Mesenchymal stem cell (in vitro differentiated cells and primary cell): ENCODE data around the gene REST.
A peak's percentile ranks its signal among the peaks of the same experiment; 100 is the strongest.

Source experiments
- DNase-seq: peaks from one replicate; pipeline ENCODE4 v3.0.0-alpha.2; 2013
- H2AFZ ChIP-seq: one replicate; pipeline ENCODE4 v1.6.1; 2013; ENCODE audit warnings: low read depth, mild to moderate bottlenecking, control low read depth, inconsistent platforms, low read length, moderate library complexity
- H2AK5ac ChIP-seq: 2 replicates; pipeline ENCODE4 v1.6.1; 2013; ENCODE audit warnings: low read length, moderate library complexity, mild to moderate bottlenecking, inconsistent platforms; ENCODE audit not compliant: severe bottlenecking
- H2BK120ac ChIP-seq: one replicate; pipeline ENCODE4 v1.6.1; 2013; ENCODE audit warnings: low read depth, mild to moderate bottlenecking, inconsistent platforms, low read length, moderate library complexity
- H2BK12ac ChIP-seq, 2 experiments: one replicate each; pipeline ENCODE4 v1.6.1; 2013; ENCODE audit warnings: inconsistent platforms in 2 of 2, low read length in 2 of 2, mild to moderate bottlenecking in 2 of 2, moderate library complexity in 2 of 2, control low read depth in 1 of 2
- H2BK15ac ChIP-seq: one replicate; pipeline ENCODE4 v1.6.1; 2013; ENCODE audit warnings: mild to moderate bottlenecking, low read depth, inconsistent platforms; ENCODE audit not compliant: poor library complexity, severe bottlenecking
- H2BK5ac ChIP-seq: 2 replicates; pipeline ENCODE4 v1.6.1; 2013; ENCODE audit warnings: low read depth, mild to moderate bottlenecking, low read length, control low read depth, inconsistent platforms; ENCODE audit not compliant: poor library complexity, severe bottlenecking
- H3K14ac ChIP-seq, 2 experiments: one replicate each; pipeline ENCODE4 v1.6.1; 2013; ENCODE audit warnings: inconsistent platforms in 2 of 2, low read length in 2 of 2, control low read depth in 1 of 2, mild to moderate bottlenecking in 1 of 2, moderate library complexity in 1 of 2
- H3K18ac ChIP-seq, 2 experiments: one replicate each; pipeline ENCODE4 v1.6.1; 2013; ENCODE audit warnings: inconsistent platforms in 2 of 2, low read length in 2 of 2, control low read depth in 1 of 2, low read depth in 1 of 2, mild to moderate bottlenecking in 1 of 2
- H3K23ac ChIP-seq, 2 experiments: one replicate each; pipeline ENCODE4 v1.6.1; 2013; ENCODE audit warnings: inconsistent platforms in 2 of 2, low read length in 2 of 2, mild to moderate bottlenecking in 2 of 2, moderate library complexity in 2 of 2, control low read depth in 1 of 2
- H3K27ac ChIP-seq: 2 replicates; pipeline ENCODE4 v1.5.1; 2013; ENCODE audit warnings: mild to moderate bottlenecking, moderate library complexity, low read length, control low read depth, inconsistent platforms; ENCODE audit not compliant: poor library complexity, severe bottlenecking
- H3K27me3 ChIP-seq, 2 experiments: 2 replicates each; pipeline versions ENCODE4 v1.6.1 to v1.7.0; 2013; ENCODE audit warnings: low read length in 2 of 2, mild to moderate bottlenecking in 2 of 2, moderate library complexity in 2 of 2, control low read depth in 1 of 2, inconsistent platforms in 1 of 2; ENCODE audit not compliant: control insufficient read depth in 1 of 2, insufficient read depth in 1 of 2
- H3K36me3 ChIP-seq, 2 experiments: 2 replicates each; pipeline versions ENCODE4 v1.6.1 to v1.7.0; 2013; ENCODE audit warnings: low read length in 2 of 2, control low read depth in 1 of 2, inconsistent platforms in 1 of 2, low read depth in 1 of 2, mild to moderate bottlenecking in 1 of 2; ENCODE audit not compliant: insufficient read depth in 2 of 2, control insufficient read depth in 1 of 2
- H3K4ac ChIP-seq, 2 experiments: one replicate each; pipeline ENCODE4 v1.6.1; 2013; ENCODE audit warnings: inconsistent platforms in 2 of 2, low read length in 2 of 2, mild to moderate bottlenecking in 2 of 2, moderate library complexity in 2 of 2, control low read depth in 1 of 2, low read depth in 1 of 2
- H3K4me1 ChIP-seq: 2 replicates; pipeline ENCODE4 v1.6.1; 2013; ENCODE audit warnings: low read depth, low read length, control low read depth; ENCODE audit not compliant: control insufficient read depth, insufficient read depth
- H3K4me2 ChIP-seq: 2 replicates; pipeline ENCODE4 v1.6.1; 2013; ENCODE audit warnings: low read length, mild to moderate bottlenecking, inconsistent platforms; ENCODE audit not compliant: poor library complexity, severe bottlenecking
- H3K4me3 ChIP-seq, 2 experiments: 2 replicates each; pipeline versions ENCODE4 v1.5.1 to v1.7.0; 2013; ENCODE audit warnings: low read length in 2 of 2, mild to moderate bottlenecking in 2 of 2, control low read depth in 1 of 2, low read depth in 1 of 2; ENCODE audit not compliant: insufficient read depth in 1 of 2
- H3K79me1 ChIP-seq: replicated peaks from 2 replicates; pipeline ENCODE4 v1.6.1; 2013; ENCODE audit warnings: mild to moderate bottlenecking, control low read depth, low read length, inconsistent platforms; ENCODE audit not compliant: poor library complexity, severe bottlenecking
- H3K9ac ChIP-seq: 2 replicates; pipeline ENCODE4 v1.7.0; 2013; ENCODE audit warnings: mild to moderate bottlenecking, low read length, moderate library complexity
- H3K9me3 ChIP-seq: 2 replicates; pipeline ENCODE4 v1.7.0; 2013; ENCODE audit warnings: mild to moderate bottlenecking, low read length; ENCODE audit not compliant: control insufficient read depth
- H4K8ac ChIP-seq: one replicate; pipeline ENCODE4 v1.6.1; 2013; ENCODE audit warnings: inconsistent platforms, mild to moderate bottlenecking, low read length, moderate library complexity
- H4K91ac ChIP-seq: one replicate; pipeline ENCODE4 v1.6.1; 2013; ENCODE audit warnings: mild to moderate bottlenecking, low read length, inconsistent platforms
- WGBS: methylation state at CpG from one replicate; pipeline ENCODE4 v1.1.7; 2013; ENCODE audit warnings: mixed read lengths; 5-methylcytosine and 5-hydroxymethylcytosine counted together

The REST gene

GRCh38 chr4:56972809-56973208, 65.1 kb downstream of the REST start:
- H3K14ac ChIP-seq = no peak overlapping the region
- H2BK5ac ChIP-seq = no peak overlapping the region
- H4K91ac ChIP-seq = no peak overlapping the region
- no peak overlapping the region for H2BK12ac ChIP-seq
- H3K36me3 ChIP-seq = peaks cover 36 to 59% of the 10 kb centered on the region in 2 experiments
- H3K9ac ChIP-seq = no peak overlapping the region
- no peak overlapping the region for H3K27ac ChIP-seq
- H3K18ac ChIP-seq = no peak overlapping the region
- H3K4me3 ChIP-seq = no peak overlapping the region
- H3K27me3 ChIP-seq = no peaks in the 10 kb centered on the region
- no peak overlapping the region for H3K4me2 ChIP-seq
- no peak for DNase-seq
- H3K4ac ChIP-seq = no peak overlapping the region
- peaks cover 4% of the 10 kb centered on the region for H3K9me3 ChIP-seq
- H3K4me1 ChIP-seq = peaks cover 9% of the 10 kb centered on the region
- H2BK15ac ChIP-seq = no peak overlapping the region
- no peak overlapping the region for H2AK5ac ChIP-seq
- H2BK120ac ChIP-seq = no peak overlapping the region
- H3K23ac ChIP-seq = no peak overlapping the region
- no peak overlapping the region for H4K8ac ChIP-seq
- H3K79me1 ChIP-seq = peaks cover 19% of the 10 kb centered on the region
- no peak overlapping the region for H2AFZ ChIP-seq

GRCh38 chr4:56973336-56973735, 65.6 kb downstream of the REST start:
- Histone ChIP-seq H3K4ac (no peak overlapping the region), H3K14ac (no peak overlapping the region), H2BK15ac (no peak overlapping the region), H2AFZ (no peak overlapping the region), H3K4me3 (no peak overlapping the region), H3K9ac (no peak overlapping the region), H3K9me3 (peaks cover 4% of the 10 kb centered on the region), H2AK5ac (no peak overlapping the region), H2BK120ac (no peak overlapping the region), H3K27ac (no peak overlapping the region), H3K4me1 (peaks cover 9% of the 10 kb centered on the region), H2BK12ac (no peak overlapping the region), H4K91ac (no peak overlapping the region), H3K79me1 (peaks cover 19% of the 10 kb centered on the region), H3K27me3 (no peaks in the 10 kb centered on the region), H2BK5ac (no peak overlapping the region), H3K23ac (no peak overlapping the region), H4K8ac (no peak overlapping the region), H3K4me2 (no peak overlapping the region), H3K18ac (no peak overlapping the region), H3K36me3 (peaks cover 34 to 54% of the 10 kb centered on the region in 2 experiments)
- 96% methylated on average over 3 of the region's 3 CpGs for WGBS
- DNase-seq = no peak

GRCh38 chr4:56976283-56976836, 68.7 kb downstream of the REST start:
- Histone ChIP-seq H3K4me1 (peaks cover 16% of the 10 kb centered on the region), H3K36me3 (peaks cover 20 to 35% of the 10 kb centered on the region in 2 experiments), H3K9ac (peak overlapping the region; percentile 94), H2BK120ac (no peak overlapping the region), H2AFZ (peak overlapping the region; percentile 84), H2BK5ac (no peak overlapping the region), H3K23ac (peak overlapping the region in 1 of 2 experiments; percentile 42), H3K18ac (no peak overlapping the region), H3K4me2 (peak overlapping the region; percentile 81), H4K8ac (no peak overlapping the region), H3K4me3 (peak overlapping the region; percentile 84 to 95), H2AK5ac (no peak overlapping the region), H2BK12ac (no peak overlapping the region), H3K79me1 (peaks cover 10% of the 10 kb centered on the region), H4K91ac (no peak overlapping the region), H2BK15ac (no peak overlapping the region), H3K4ac (no peak overlapping the region), H3K9me3 (peaks cover 4% of the 10 kb centered on the region), H3K27ac (no peak overlapping the region), H3K14ac (peak overlapping the region in 1 of 2 experiments; percentile 18), H3K27me3 (no peaks in the 10 kb centered on the region)
- peak; percentile 35 for DNase-seq
- WGBS = 3% methylated on average over 35 of the region's 35 CpGs

- H4K8ac ChIP-seq = no peak overlapping the region
- peaks cover 10% of the 10 kb centered on the region for H3K79me1 ChIP-seq
- under 1% methylated on average over 46 of the region's 46 CpGs for WGBS
- peak overlapping the region in 1 of 2 experiments; percentile 4 for H3K14ac ChIP-seq
- H3K4me2 ChIP-seq = peak overlapping the region; percentile 81
- DNase-seq = peak; percentile 28
- H4K91ac ChIP-seq = no peak overlapping the region
- no peak overlapping the region for H2BK15ac ChIP-seq
- H3K27me3 ChIP-seq = no peaks in the 10 kb centered on the region
- H3K27ac ChIP-seq = peak overlapping the region; percentile 74
- peak overlapping the region; percentile 84 to 95 for H3K4me3 ChIP-seq
- no peak overlapping the region for H2BK5ac ChIP-seq
- peak overlapping the region; percentile 84 for H2AFZ ChIP-seq
- H3K9me3 ChIP-seq = peaks cover 4% of the 10 kb centered on the region
- peak overlapping the region; percentile 94 for H3K9ac ChIP-seq
- peak overlapping the region in 1 of 2 experiments; percentile 86 for H3K18ac ChIP-seq
- H3K4me1 ChIP-seq = peaks cover 16% of the 10 kb centered on the region
- H2BK120ac ChIP-seq = no peak overlapping the region
- H3K23ac ChIP-seq = peak overlapping the region in 1 of 2 experiments; percentile 57
- peaks cover 18 to 34% of the 10 kb centered on the region in 2 experiments for H3K36me3 ChIP-seq
- H3K4ac ChIP-seq = peak overlapping the region in 1 of 2 experiments; percentile 20
- no peak overlapping the region for H2AK5ac ChIP-seq
- H2BK12ac ChIP-seq = no peak overlapping the region
Measured at GRCh38 chr4:56976837-56977320, 69.2 kb downstream of the REST start.
